ENCODE results near the gene MPV17L. TPM values are rescaled to one million over a fixed set of nuclear protein-coding genes. Genes with fewer than 3 reads are reported as not detected.
A peak's percentile ranks its signal among the peaks of the same experiment; 100 is the strongest.
"Not testable (repeated sequence)": the region's sequence is repeated elsewhere in the genome, so short reads cannot be mapped to it uniquely, and the experiment has no call there.

MPV17L gene
- polyA plus RNA-seq, 3 donors from 2014 or later = 0.17 TPM; not detected in 2

- H3K9me3 Mint-ChIP-seq = peaks cover 0 to 2% (median 0%) of the 10 kb centered on the region in 6 donors
- no peak for DNase-seq
- H3K27me3 Mint-ChIP-seq (ENCODE audit: low read depth in 3 of 3) = peaks cover 2 to 7% (median 3%) of the 10 kb centered on the region in 3 donors
- no peaks in the 10 kb centered on the region for H3K4me1 Mint-ChIP-seq
- H3K36me3 Mint-ChIP-seq = peaks cover 0 to 4% (median 1%) of the 10 kb centered on the region in 3 donors
- H3K4me3 Mint-ChIP-seq = no peak overlapping the region
- H3K27ac Mint-ChIP-seq = no peak overlapping the region
These were observed 55.1 kb downstream of the MPV17L start for GRCh38 chr16:15450624-15451023.

DNA sequence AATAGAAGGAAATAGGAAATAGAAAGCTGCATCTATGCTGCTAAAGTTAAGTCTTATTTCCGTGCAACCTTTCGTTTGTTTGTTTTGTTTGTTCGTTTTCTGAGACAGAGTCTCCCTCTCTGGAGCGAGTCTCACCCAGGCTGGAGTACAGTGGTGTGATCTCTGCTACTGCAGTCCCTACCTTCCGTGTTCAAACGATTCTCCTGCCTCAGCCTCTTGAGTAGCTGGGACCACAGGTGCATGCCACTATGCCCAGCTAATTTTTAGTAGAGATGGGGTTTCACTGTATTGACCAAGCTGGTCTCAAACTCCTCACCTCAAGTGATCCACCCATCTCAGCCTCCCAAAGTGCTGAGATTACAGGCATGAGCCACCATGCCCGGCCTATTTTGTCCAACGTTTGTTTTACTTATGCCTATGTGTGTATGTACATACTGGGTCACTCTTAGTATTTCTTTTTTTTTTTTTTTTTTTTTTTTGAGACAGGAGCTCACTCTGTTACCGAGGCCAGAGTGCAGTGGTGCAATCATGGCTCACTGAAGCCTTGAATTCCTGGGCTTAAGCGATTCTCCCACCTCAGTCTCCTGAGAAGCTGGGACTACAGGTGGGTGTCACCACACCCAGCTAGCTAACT lies 55.7 kb downstream of the MPV17L start:
- peaks cover 0 to 2% (median 0%) of the 10 kb centered on the region in 6 donors for H3K9me3 Mint-ChIP-seq
- H3K27ac Mint-ChIP-seq = no peak overlapping the region
- peaks cover 0 to 4% (median 0%) of the 10 kb centered on the region in 3 donors for H3K36me3 Mint-ChIP-seq
- no peak for DNase-seq
- no peaks in the 10 kb centered on the region for H3K4me1 Mint-ChIP-seq
- H3K27me3 Mint-ChIP-seq (ENCODE audit: low read depth in 3 of 3) = peaks cover 2 to 5% (median 3%) of the 10 kb centered on the region in 3 donors
- H3K4me3 Mint-ChIP-seq = no peak overlapping the region

DNA sequence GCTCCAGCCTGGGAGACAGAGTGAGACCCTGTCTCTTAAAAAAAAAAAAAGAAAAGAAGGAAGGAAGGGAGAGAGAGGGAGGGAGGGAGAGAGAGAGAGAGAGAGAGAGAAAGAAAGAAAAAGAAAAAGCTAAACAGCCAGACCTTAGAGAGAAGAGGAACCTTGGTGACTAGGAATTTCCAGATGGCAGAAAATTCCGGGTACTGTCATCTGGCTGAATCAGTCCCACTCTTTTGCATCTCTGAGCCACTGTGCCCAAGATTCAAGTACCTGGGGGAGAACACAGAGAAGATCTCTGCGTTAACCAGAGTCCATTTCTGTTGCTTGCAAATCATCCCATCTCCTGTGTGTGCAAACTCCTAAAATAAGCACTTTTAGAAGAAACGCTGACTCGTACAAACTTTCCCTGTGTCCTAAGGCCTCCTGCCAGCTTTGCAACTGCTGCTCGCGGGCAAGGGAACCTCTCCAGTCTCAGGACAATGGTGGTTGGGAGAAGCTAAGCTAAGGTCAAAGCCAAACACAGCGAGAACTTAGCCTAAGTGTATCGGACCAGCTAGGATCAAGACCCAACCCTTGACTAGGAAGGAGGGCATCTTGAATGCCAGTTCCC lies 56.8 kb downstream of the MPV17L start:
- Mint-ChIP-seq H3K36me3 (peaks cover 0 to 3% (median 0%) of the 10 kb centered on the region in 3 donors), H3K4me3 (no peak overlapping the region), H3K9me3 (peaks cover 0 to 2% (median 0%) of the 10 kb centered on the region in 6 donors), H3K27ac (no peak overlapping the region), H3K27me3 (ENCODE audit: low read depth in 3 of 3) (peaks cover 2 to 5% (median 3%) of the 10 kb centered on the region in 3 donors), H3K4me1 (no peaks in the 10 kb centered on the region)
- no peak for DNase-seq

GRCh38 chr16:15453296-15453695 lies 57.7 kb downstream of the MPV17L start:
- H3K27me3 Mint-ChIP-seq (ENCODE audit: low read depth in 3 of 3); H3K36me3 Mint-ChIP-seq; H3K27ac Mint-ChIP-seq; H3K4me3 Mint-ChIP-seq; DNase-seq; H3K9me3 Mint-ChIP-seq; H3K4me1 Mint-ChIP-seq: not testable (repeated sequence)

DNA sequence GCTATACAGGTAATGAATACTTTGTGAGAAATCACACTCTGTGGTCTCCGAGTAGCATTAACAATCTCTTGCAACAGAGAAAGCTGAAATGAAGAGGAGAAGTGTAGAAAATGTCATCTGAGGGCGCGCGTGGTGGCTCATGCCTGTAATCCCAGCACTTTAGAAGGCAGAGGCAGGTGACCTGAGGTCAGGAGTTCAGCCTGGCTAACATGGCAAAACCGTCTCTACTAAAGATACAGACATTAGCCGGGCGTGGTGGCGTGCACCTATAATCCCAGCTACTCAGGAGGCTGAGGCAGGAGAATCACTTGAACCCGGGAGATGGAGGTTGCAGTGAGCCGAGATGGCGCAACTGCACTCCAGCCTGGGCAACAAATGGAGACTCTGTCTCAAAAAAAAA lies 59.4 kb downstream of the MPV17L start:
- H3K4me1 Mint-ChIP-seq; H3K27ac Mint-ChIP-seq; H3K36me3 Mint-ChIP-seq; H3K27me3 Mint-ChIP-seq (ENCODE audit: low read depth in 3 of 3); H3K4me3 Mint-ChIP-seq; DNase-seq; H3K9me3 Mint-ChIP-seq: not testable (repeated sequence)

- no peaks in the 10 kb centered on the region for H3K4me1 Mint-ChIP-seq
- H3K27me3 Mint-ChIP-seq (ENCODE audit: low read depth in 3 of 3) = peaks cover 2% of the 10 kb centered on the region in 3 donors
- no peak for DNase-seq
- H3K4me3 Mint-ChIP-seq = no peak overlapping the region
- peak overlapping the region in 1 of 6 donors; percentile 11 for H3K27ac Mint-ChIP-seq
- no peaks in the 10 kb centered on the region for H3K36me3 Mint-ChIP-seq
- H3K9me3 Mint-ChIP-seq = peaks cover 0 to 4% (median 0%) of the 10 kb centered on the region in 6 donors
These were observed 61.8 kb downstream of the MPV17L start for GRCh38 chr16:15457400-15457799.

- no peak for DNase-seq
- Mint-ChIP-seq H3K9me3 (peaks cover 0 to 2% (median 0%) of the 10 kb centered on the region in 6 donors), H3K4me3 (no peak overlapping the region), H3K27ac (no peak overlapping the region), H3K36me3 (no peaks in the 10 kb centered on the region), H3K4me1 (no peaks in the 10 kb centered on the region), H3K27me3 (ENCODE audit: low read depth in 3 of 3) (peaks cover 0 to 2% (median 2%) of the 10 kb centered on the region in 3 donors)
These were observed 62.4 kb downstream of the MPV17L start for GRCh38 chr16:15457958-15458357.

DNA sequence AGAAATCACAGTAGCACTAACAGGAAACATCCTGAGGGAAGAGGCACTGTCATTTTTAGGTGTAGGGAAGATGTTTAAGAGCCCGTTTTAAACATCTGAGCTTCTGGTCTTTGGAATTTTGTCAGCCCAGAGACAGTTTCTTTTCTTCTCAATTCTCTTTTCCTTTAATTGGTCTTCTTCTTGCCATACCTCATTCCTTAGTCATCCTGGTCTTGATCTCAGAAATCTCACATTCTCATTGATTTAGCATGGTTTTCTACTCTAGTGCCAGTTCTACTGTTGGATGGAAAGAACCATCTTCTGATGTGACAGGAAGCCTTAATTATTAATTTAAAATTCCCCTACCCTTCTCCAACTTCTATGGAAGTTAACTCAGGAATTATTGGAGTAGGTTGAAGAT lies 64.2 kb downstream of the MPV17L start:
- Mint-ChIP-seq H3K36me3 (no peaks in the 10 kb centered on the region), H3K27ac (no peak overlapping the region), H3K4me3 (no peak overlapping the region), H3K9me3 (peaks cover 0 to 2% (median 0%) of the 10 kb centered on the region in 6 donors), H3K4me1 (no peaks in the 10 kb centered on the region), H3K27me3 (ENCODE audit: low read depth in 3 of 3) (peaks cover 0 to 2% (median 0%) of the 10 kb centered on the region in 3 donors)
- DNase-seq = no peak

GRCh38 chr16:15460601-15461000 lies 65.0 kb downstream of the MPV17L start:
- DNase-seq = no peak
- Mint-ChIP-seq H3K9me3 (peaks cover 0 to 2% (median 0%) of the 10 kb centered on the region in 6 donors), H3K27ac (no peak overlapping the region), H3K27me3 (ENCODE audit: low read depth in 3 of 3) (no peaks in the 10 kb centered on the region), H3K4me1 (no peaks in the 10 kb centered on the region), H3K4me3 (no peak overlapping the region), H3K36me3 (no peaks in the 10 kb centered on the region)

GRCh38 chr16:15461376-15461775 lies 65.8 kb downstream of the MPV17L start:
- no peak overlapping the region for H3K27ac Mint-ChIP-seq
- peaks cover 0 to 2% (median 0%) of the 10 kb centered on the region in 6 donors for H3K9me3 Mint-ChIP-seq
- H3K36me3 Mint-ChIP-seq = no peaks in the 10 kb centered on the region
- H3K27me3 Mint-ChIP-seq (ENCODE audit: low read depth in 3 of 3) = no peaks in the 10 kb centered on the region
- H3K4me1 Mint-ChIP-seq = no peaks in the 10 kb centered on the region
- no peak for DNase-seq
- no peak overlapping the region for H3K4me3 Mint-ChIP-seq

Other genes with a start within 250 kb of the MPV17L start
- gene NPIPA5, start 17.5 kb upstream of the MPV17L start, polyA plus RNA-seq = 1 to 10 TPM in 1 of 3 donors, not detected in 2; 1.1 TPM
- 1 to 10 TPM; 1.9 to 4.4 (median 3.0) TPM for gene BMERB1, start 38.8 kb downstream of the MPV17L start, polyA plus RNA-seq
- gene MARF1, start 247.4 kb downstream of the MPV17L start, polyA plus RNA-seq = 10 to 100 TPM in 1 of 3 donors, 1 to 10 TPM in 2; 3.0 to 13.3 (median 4.0) TPM

Measured in immature natural killer cell (primary cell).